ENCODE results near the gene CTIF.

- TF ChIP-seq CTCF (IDR thresholded peaks at IDR 0.05) = no peak
- TF ChIP-seq POLR2A (IDR thresholded peaks at IDR 0.05) = no peak
- no peak for TF ChIP-seq POLR2AphosphoS5 (IDR thresholded peaks at IDR 0.05; ENCODE audit: insufficient read depth in 1 of 2, low read depth in 1 of 2)
Measured at GRCh38 chr18:48641981-48642380, 103.2 kb downstream of the CTIF start.
